Left ventricle myocardium inferior (tissue), 1 donor: Measurements from ENCODE around the gene HOTAIR. TPM values are rescaled to one million over a fixed set of nuclear protein-coding genes. Genes with fewer than 3 reads are reported as not detected.

Experiments used
- DNase-seq: peaks from one replicate; pipeline ENCODE4 v3.0.0-alpha.2; 2020
- H3K27ac ChIP-seq: fragments of 200-600 bp; replicated peaks from 2 replicates; pipeline ENCODE4 v1.8.0; 2021
- H3K27me3 ChIP-seq: fragments of 200-600 bp; 2 replicates; pipeline ENCODE4 v1.8.0; 2021; ENCODE audit warnings: low read depth
- H3K36me3 ChIP-seq: fragments of 200-600 bp; 2 replicates; pipeline ENCODE4 v1.8.0; 2021
- H3K4me1 ChIP-seq: fragments of 200-600 bp; 2 replicates; pipeline ENCODE4 v1.8.0; 2021
- H3K4me3 ChIP-seq: fragments of 200-600 bp; 2 replicates; pipeline ENCODE4 v1.8.0; 2021; ENCODE audit warnings: mild to moderate bottlenecking, moderate library complexity
- H3K9me3 ChIP-seq: fragments of 200-600 bp; replicated peaks from 2 replicates; pipeline ENCODE4 v1.8.0; 2021
- CTCF ChIP-seq: fragments of 200-600 bp; IDR thresholded peaks from 2 replicates; pipeline ENCODE4 v1.8.0; 2021; ENCODE audit warnings: antibody characterized with exemption, mild to moderate bottlenecking, borderline replicate concordance
- intact Hi-C: fragments of 100-400 bp; cut with micrococcal nuclease; formaldehyde crosslinking; loops from one replicate; pipeline ENCODE4 v1.11.0; 2022
- total RNA-seq: library from RNA; stranded (reverse); fragmentation: NEBNext Ultra II Directional; extraction: Animal tissue kit (Norgen Biotek cat#: 25700); gene quantifications from one replicate; pipeline ENCODE4 v1.2.1, GENCODE V29; 2021
- donor health status: DM: no; HTN: yes; CAD: no; lungs with severe emphysema.

HOTAIR gene
- total RNA-seq, 1 donor from 2014 or later = not detected

GRCh38 chr12:53955036-53955775, 19.5 kb downstream of the HOTAIR start:
- no peaks in the 10 kb centered on the region for H3K9me3 ChIP-seq
- TF ChIP-seq CTCF = no peak
- H3K4me3 ChIP-seq = no peak overlapping the region
- H3K27ac ChIP-seq = no peak overlapping the region
- DNase-seq = no peak
- peaks cover 12% of the 10 kb centered on the region for H3K4me1 ChIP-seq
- H3K27me3 ChIP-seq = peaks cover 100% of the 10 kb centered on the region
- H3K36me3 ChIP-seq = no peaks in the 10 kb centered on the region
- intact Hi-C loops = no loop called here

GRCh38 chr12:53954694-53955035, 20.1 kb downstream of the HOTAIR start, which contains the start of gene HOXC12:
TSS of gene HOXC12 (plus strand) at chr12:53954903. CDS start at chr12:53954930, 27 bp downstream.
- no peaks in the 10 kb centered on the region for H3K36me3 ChIP-seq
- DNase-seq = no peak
- peaks cover 12% of the 10 kb centered on the region for H3K4me1 ChIP-seq
- no peak within 1 kb of the TSS for H3K27ac ChIP-seq
- intact Hi-C loops = no loop called here
- H3K4me3 ChIP-seq = no peak within 1 kb of the TSS
- no peaks in the 10 kb centered on the region for H3K9me3 ChIP-seq
- no peak for TF ChIP-seq CTCF
- peaks cover 100% of the 10 kb centered on the region for H3K27me3 ChIP-seq

GRCh38 chr12:53953831-53954693, 20.7 kb downstream of the HOTAIR start:
- intact Hi-C loops = no loop called here
- no peak for DNase-seq
- TF ChIP-seq CTCF = no peak
- Histone ChIP-seq H3K4me1 (peaks cover 12% of the 10 kb centered on the region), H3K9me3 (no peaks in the 10 kb centered on the region), H3K27me3 (peaks cover 100% of the 10 kb centered on the region), H3K4me3 (no peak overlapping the region), H3K36me3 (no peaks in the 10 kb centered on the region), H3K27ac (no peak overlapping the region)

GRCh38 chr12:53952871-53953734, 21.7 kb downstream of the HOTAIR start:
- intact Hi-C loops = no loop called here
- Histone ChIP-seq H3K4me3 (no peak overlapping the region), H3K4me1 (peaks cover 12% of the 10 kb centered on the region), H3K27me3 (peaks cover 100% of the 10 kb centered on the region), H3K36me3 (no peaks in the 10 kb centered on the region), H3K9me3 (no peaks in the 10 kb centered on the region), H3K27ac (no peak overlapping the region)
- no peak for TF ChIP-seq CTCF
- DNase-seq = no peak

GRCh38 chr12:53952335-53952694, 22.4 kb downstream of the HOTAIR start:
- no peaks in the 10 kb centered on the region for H3K9me3 ChIP-seq
- no peak for TF ChIP-seq CTCF
- intact Hi-C loops = no loop called here
- H3K27me3 ChIP-seq = peaks cover 100% of the 10 kb centered on the region
- no peak overlapping the region for H3K4me3 ChIP-seq
- H3K4me1 ChIP-seq = peaks cover 12% of the 10 kb centered on the region
- DNase-seq = no peak
- H3K27ac ChIP-seq = no peak overlapping the region
- no peaks in the 10 kb centered on the region for H3K36me3 ChIP-seq
